Activated T-cell treated with anti-CD3 and anti-CD28 coated beads, Interleukin-2, amount 50 U/mL, for 48 hours (primary cell): Measurements from ENCODE around the gene MACROD2.

Experiments used
- DNase-seq, 2 experiments: peaks; one replicate each; pipeline ENCODE4 v3.0.0-alpha.2; 2020

MACROD2 gene

GRCh38 chr20:14677455-14677854 lies 682.1 kb downstream of the MACROD2 start:
- no peak for DNase-seq

- no peak for DNase-seq
These were observed 689.9 kb downstream of the MACROD2 start for GRCh38 chr20:14685183-14685582.

GRCh38 chr20:14687313-14687712 lies 692.0 kb downstream of the MACROD2 start:
- no peak for DNase-seq

GRCh38 chr20:14688005-14688404 lies 692.7 kb downstream of the MACROD2 start:
- no peak for DNase-seq

GRCh38 chr20:14691994-14692393 lies 696.7 kb downstream of the MACROD2 start:
- no peak for DNase-seq

- DNase-seq = no peak
These were observed 701.2 kb downstream of the MACROD2 start for GRCh38 chr20:14696478-14696877.

GRCh38 chr20:14696937-14697336 lies 701.6 kb downstream of the MACROD2 start:
- DNase-seq = no peak

GRCh38 chr20:14698125-14698524 lies 702.8 kb downstream of the MACROD2 start:
- DNase-seq = no peak

- DNase-seq = no peak
These were observed 703.5 kb downstream of the MACROD2 start for GRCh38 chr20:14698605-14699373.

GRCh38 chr20:14700639-14700960 lies 705.3 kb downstream of the MACROD2 start:
- DNase-seq = no peak

- DNase-seq = no peak
These were observed 706.0 kb downstream of the MACROD2 start for GRCh38 chr20:14701326-14701725.

- no peak for DNase-seq
These were observed 711.2 kb downstream of the MACROD2 start for GRCh38 chr20:14706555-14706954.

GRCh38 chr20:14707026-14707680 lies 711.8 kb downstream of the MACROD2 start:
- DNase-seq = no peak

- DNase-seq = no peak
These were observed 712.7 kb downstream of the MACROD2 start for GRCh38 chr20:14707865-14708596.

GRCh38 chr20:14709439-14709838 lies 714.1 kb downstream of the MACROD2 start:
- DNase-seq = no peak

GRCh38 chr20:14710951-14711350 lies 715.6 kb downstream of the MACROD2 start:
- no peak for DNase-seq

- no peak for DNase-seq
These were observed 716.3 kb downstream of the MACROD2 start for GRCh38 chr20:14711652-14712051.

GRCh38 chr20:14712302-14712739 lies 717.0 kb downstream of the MACROD2 start:
- DNase-seq = no peak

- DNase-seq = no peak
These were observed 720.1 kb downstream of the MACROD2 start for GRCh38 chr20:14715400-14715799.

- DNase-seq = no peak
These were observed 721.1 kb downstream of the MACROD2 start for GRCh38 chr20:14716351-14716801.

- DNase-seq = no peak
These were observed 722.1 kb downstream of the MACROD2 start for GRCh38 chr20:14717134-14717999.

- no peak for DNase-seq
These were observed 724.9 kb downstream of the MACROD2 start for GRCh38 chr20:14720251-14720650.

GRCh38 chr20:14721926-14722452 lies 726.7 kb downstream of the MACROD2 start:
- no peak for DNase-seq
